ENCODE measurements around the gene ADSL. TPM values are rescaled to one million over a fixed set of nuclear protein-coding genes. Genes with fewer than 3 reads are reported as not detected.

Gene ADSL
- total RNA-seq, 2 donors from 2014 or later: 63.9 to 64.5 TPM

DNA sequence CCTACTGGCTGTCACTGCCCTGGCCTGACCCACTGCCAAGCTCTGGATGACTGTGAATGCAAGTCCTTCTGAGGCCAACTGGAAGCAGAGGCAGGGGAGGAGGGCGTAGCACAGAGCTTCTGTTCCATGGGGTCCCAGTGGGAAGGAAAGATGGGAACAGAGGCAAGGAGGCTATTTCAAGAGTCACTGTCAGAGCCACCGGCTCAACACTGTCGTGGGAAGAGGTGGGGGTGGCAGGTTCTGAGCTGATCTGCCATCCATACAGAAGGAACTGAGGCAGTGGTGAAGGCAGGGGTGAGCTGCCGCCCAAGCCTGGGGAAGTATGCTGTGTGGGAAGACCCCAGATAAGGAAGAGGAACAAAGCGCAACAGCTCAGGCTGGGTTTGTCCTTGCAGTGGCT is 78.8 kb downstream of the ADSL start:
- Histone ChIP-seq H3K36me3 (peaks cover 0 to 12% of the 10 kb centered on the region in 2 donors), H3K27me3 (replicated peaks; ENCODE audit: insufficient read depth) (no peaks in the 10 kb centered on the region), H3K27ac (no peak overlapping the region), H3K4me3 (no peak overlapping the region), H3K4me1 (replicated peaks) (no peaks in the 10 kb centered on the region), H3K9me3 (no peaks in the 10 kb centered on the region)
- WGBS: 95% methylated on average over 5 of the region's 5 CpGs
- DNase-seq (ENCODE audit: low spot score): no peak
- intact Hi-C loops (cut with DNase I): no loop called here
- no peak for TF ChIP-seq POLR2A (IDR thresholded peaks at IDR 0.05)
- TF ChIP-seq, protein P1, sequence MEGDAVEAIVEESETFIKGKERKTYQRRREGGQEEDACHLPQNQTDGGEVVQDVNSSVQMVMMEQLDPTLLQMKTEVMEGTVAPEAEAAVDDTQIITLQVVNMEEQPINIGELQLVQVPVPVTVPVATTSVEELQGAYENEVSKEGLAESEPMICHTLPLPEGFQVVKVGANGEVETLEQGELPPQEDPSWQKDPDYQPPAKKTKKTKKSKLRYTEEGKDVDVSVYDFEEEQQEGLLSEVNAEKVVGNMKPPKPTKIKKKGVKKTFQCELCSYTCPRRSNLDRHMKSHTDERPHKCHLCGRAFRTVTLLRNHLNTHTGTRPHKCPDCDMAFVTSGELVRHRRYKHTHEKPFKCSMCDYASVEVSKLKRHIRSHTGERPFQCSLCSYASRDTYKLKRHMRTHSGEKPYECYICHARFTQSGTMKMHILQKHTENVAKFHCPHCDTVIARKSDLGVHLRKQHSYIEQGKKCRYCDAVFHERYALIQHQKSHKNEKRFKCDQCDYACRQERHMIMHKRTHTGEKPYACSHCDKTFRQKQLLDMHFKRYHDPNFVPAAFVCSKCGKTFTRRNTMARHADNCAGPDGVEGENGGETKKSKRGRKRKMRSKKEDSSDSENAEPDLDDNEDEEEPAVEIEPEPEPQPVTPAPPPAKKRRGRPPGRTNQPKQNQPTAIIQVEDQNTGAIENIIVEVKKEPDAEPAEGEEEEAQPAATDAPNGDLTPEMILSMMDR (IDR thresholded peaks at IDR 0.05): no peak
- TF ChIP-seq POLR2AphosphoS5 (IDR thresholded peaks at IDR 0.05): no peak

DNA sequence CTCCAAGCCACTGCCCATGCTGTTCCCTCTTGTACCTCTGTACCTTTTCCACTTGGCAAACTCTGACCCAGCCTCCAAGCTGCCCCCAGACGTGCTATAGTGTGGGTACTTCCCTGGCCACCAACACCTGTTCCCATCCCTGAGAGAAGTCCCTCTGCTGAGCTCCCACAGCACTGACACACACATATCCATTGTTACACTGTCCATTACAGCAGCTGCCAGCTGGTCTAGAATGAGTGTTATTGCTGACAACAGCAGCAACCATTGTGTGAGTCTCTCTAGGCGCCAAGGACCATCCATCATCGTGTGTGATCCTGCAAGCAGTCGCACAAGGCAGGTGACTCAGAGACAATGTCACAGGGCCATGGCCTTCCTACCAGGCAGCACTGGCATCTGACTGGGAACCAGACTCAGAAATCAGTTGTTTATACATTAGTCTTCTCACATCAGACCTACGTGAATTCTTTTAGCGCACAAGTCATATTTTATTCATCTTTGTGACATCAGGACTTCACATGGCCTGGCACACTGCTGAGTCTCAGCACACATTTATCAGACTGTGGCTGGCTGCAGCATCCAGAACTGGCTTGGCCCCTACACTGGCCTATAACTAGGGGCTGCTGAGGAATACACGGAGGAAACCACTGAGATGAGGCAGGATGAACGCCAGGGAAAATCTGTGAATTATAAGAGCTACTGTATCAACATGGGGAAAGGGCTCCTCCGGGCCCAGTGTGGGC is 80.5 kb downstream of the ADSL start:
- Histone ChIP-seq H3K4me1 (replicated peaks) (no peaks in the 10 kb centered on the region), H3K4me3 (no peak overlapping the region), H3K9me3 (no peaks in the 10 kb centered on the region), H3K27ac (no peak overlapping the region), H3K27me3 (replicated peaks; ENCODE audit: insufficient read depth) (no peaks in the 10 kb centered on the region), H3K36me3 (peaks cover 0 to 12% of the 10 kb centered on the region in 2 donors)
- WGBS: 63% methylated on average over 9 of the region's 9 CpGs
- no peak for DNase-seq (ENCODE audit: low spot score)
- TF ChIP-seq POLR2AphosphoS5 (IDR thresholded peaks at IDR 0.05): no peak
- TF ChIP-seq, protein P1 (IDR thresholded peaks at IDR 0.05): no peak
- intact Hi-C loops (cut with DNase I): no loop called here

DNA sequence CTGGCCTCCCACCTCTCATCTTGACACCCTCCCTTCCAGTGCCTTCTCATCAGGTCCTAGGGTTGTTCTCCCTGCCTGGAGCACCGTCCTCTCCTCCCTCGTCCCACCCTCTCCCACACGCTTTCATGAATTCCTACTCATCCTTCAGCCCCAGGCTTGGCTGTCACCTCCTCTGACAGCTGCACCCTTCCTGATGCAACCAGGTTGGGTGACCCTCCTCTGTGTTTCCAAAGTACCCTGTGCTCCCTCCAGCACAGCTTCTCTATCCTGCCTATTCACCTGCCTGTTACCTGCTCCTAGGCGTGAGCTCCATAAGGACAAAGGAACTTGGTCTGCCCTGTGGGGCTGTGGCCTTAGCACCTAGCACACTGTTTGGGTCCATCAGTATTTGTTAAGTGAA is 82.5 kb downstream of the ADSL start:
- H3K4me1 ChIP-seq (replicated peaks): no peaks in the 10 kb centered on the region
- H3K9me3 ChIP-seq: no peaks in the 10 kb centered on the region
- H3K27ac ChIP-seq: no peak overlapping the region
- H3K4me3 ChIP-seq: no peak overlapping the region
- intact Hi-C loops (cut with DNase I): no loop called here
- DNase-seq (ENCODE audit: low spot score): no peak
- 96% methylated on average over 4 of the region's 4 CpGs for WGBS
- H3K27me3 ChIP-seq (replicated peaks; ENCODE audit: insufficient read depth): no peaks in the 10 kb centered on the region
- TF ChIP-seq POLR2AphosphoS5 (IDR thresholded peaks at IDR 0.05) (no peak), POLR2A (IDR thresholded peaks at IDR 0.05) (no peak)
- TF ChIP-seq, protein P1 (IDR thresholded peaks at IDR 0.05): no peak
- no peaks in the 10 kb centered on the region for H3K36me3 ChIP-seq

DNA sequence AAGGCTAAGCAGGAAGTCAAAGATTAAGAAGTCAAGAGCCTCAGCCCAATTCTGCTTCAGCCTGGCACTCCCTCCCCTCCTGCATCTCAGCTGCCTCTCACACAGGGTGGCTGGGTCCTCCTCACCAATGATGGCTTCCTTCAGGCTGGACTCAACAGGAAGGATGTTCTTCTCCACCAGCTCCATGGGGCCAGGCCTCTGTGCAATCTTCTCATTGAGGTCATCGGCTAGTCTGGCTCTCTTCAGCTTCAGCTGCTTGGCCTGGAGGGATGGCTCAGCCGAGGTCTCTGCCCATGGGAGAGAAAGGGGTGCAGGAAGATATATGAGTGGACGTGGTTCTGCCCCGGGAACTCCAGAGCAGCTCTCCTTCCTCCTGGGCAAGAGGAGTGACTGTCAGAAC is 83.2 kb downstream of the ADSL start:
- no peaks in the 10 kb centered on the region for H3K36me3 ChIP-seq
- no peaks in the 10 kb centered on the region for H3K9me3 ChIP-seq
- TF ChIP-seq, protein P1 (IDR thresholded peaks at IDR 0.05): no peak
- TF ChIP-seq POLR2A (IDR thresholded peaks at IDR 0.05) (no peak), POLR2AphosphoS5 (IDR thresholded peaks at IDR 0.05) (no peak)
- no peak overlapping the region for H3K4me3 ChIP-seq
- 93% methylated on average over 4 of the region's 4 CpGs for WGBS
- no peaks in the 10 kb centered on the region for H3K27me3 ChIP-seq (replicated peaks; ENCODE audit: insufficient read depth)
- no peak overlapping the region for H3K27ac ChIP-seq
- H3K4me1 ChIP-seq (replicated peaks): no peaks in the 10 kb centered on the region
- DNase-seq (ENCODE audit: low spot score): no peak
- intact Hi-C loops (cut with DNase I): no loop called here

DNA sequence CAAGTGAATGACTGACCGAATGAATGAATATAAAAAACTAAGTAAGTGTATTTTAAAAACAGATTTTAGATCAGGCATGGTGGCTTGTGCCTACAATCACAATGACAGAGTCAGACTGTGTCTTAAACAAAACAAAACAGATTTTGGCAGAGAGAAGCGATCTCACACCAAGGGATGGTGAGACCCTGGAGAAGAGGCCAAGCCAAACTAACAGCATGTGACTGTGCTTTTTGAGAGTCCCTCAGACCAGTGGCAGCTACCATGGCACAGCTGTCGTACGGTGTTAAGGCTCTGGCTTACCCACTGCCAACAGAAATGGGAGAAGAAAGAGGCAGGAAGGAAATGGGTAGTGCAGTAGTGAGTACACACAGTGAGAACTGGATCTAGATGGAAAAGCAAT is 84.7 kb downstream of the ADSL start:
- no peaks in the 10 kb centered on the region for H3K36me3 ChIP-seq
- DNase-seq (ENCODE audit: low spot score): no peak
- H3K4me3 ChIP-seq: no peak overlapping the region
- H3K9me3 ChIP-seq: no peaks in the 10 kb centered on the region
- no peaks in the 10 kb centered on the region for H3K4me1 ChIP-seq (replicated peaks)
- TF ChIP-seq POLR2A (IDR thresholded peaks at IDR 0.05): no peak
- TF ChIP-seq POLR2AphosphoS5 (IDR thresholded peaks at IDR 0.05): no peak
- TF ChIP-seq, protein P1 (IDR thresholded peaks at IDR 0.05): no peak
- H3K27me3 ChIP-seq (replicated peaks; ENCODE audit: insufficient read depth): no peaks in the 10 kb centered on the region
- 91% methylated on average over 4 of the region's 4 CpGs for WGBS
- intact Hi-C loops (cut with DNase I): no loop called here
- no peak overlapping the region for H3K27ac ChIP-seq
